BJ (cell line): ENCODE measurements around the gene RSF1. TPM values are rescaled to one million over a fixed set of nuclear protein-coding genes. Genes with fewer than 3 reads are reported as not detected.
"Not testable (repeated sequence)": the region's sequence is repeated elsewhere in the genome, so short reads cannot be mapped to it uniquely, and the experiment has no call there.

ENCODE experiments used
- CTCF ChIA-PET: fragments of 350-600 bp; formaldehyde crosslinking; extraction: SDS; loops from one replicate; lab custom pipeline; 2021; ENCODE audit warnings: antibody characterized with exemption, inconsistent platforms; lab: Yijun Ruan, JAX
- POLR2A ChIA-PET: fragments of 300-600 bp; sonication (Branson Sonifier 250); formaldehyde crosslinking; extraction: SDS; loops from one replicate; lab custom pipeline; 2021; ENCODE audit warnings: antibody characterized with exemption; lab: Charles Lee
- DNase-seq: peaks from one replicate; pipeline ENCODE4 v3.0.0-alpha.2; 2011; ENCODE audit warnings: low read depth
- H3K27me3 ChIP-seq: 2 replicates; pipeline ENCODE4 v1.6.0; 2011; ENCODE audit warnings: low read length; ENCODE audit not compliant: control insufficient read depth, insufficient read depth
- H3K36me3 ChIP-seq: 2 replicates; pipeline ENCODE4 v1.5.1; 2011; ENCODE audit warnings: low read length; ENCODE audit not compliant: control insufficient read depth, insufficient read depth
- H3K4me3 ChIP-seq: 2 replicates; pipeline ENCODE4 v1.5.1; 2011; ENCODE audit warnings: low read depth, mild to moderate bottlenecking, control low read depth, low read length
- polyA plus RNA-seq: library from polyadenylated mRNA; depleted of rRNA; stranded (reverse); fragments of >200 nt; gene quantifications from 2 replicates; pipeline ENCODE4 v1.2.3, GENCODE V29; 2011
- TF ChIP-seq, protein P1 (sequence below): IDR thresholded peaks from 2 replicates; pipeline ENCODE4 v1.5.1; 2011; ENCODE audit warnings: low read depth, mild to moderate bottlenecking, control low read depth, inconsistent platforms, low read length, moderate library complexity; ENCODE audit not compliant: insufficient read depth

Gene RSF1
- polyA plus RNA-seq, 1 experiment: 6.0 TPM

DNA sequence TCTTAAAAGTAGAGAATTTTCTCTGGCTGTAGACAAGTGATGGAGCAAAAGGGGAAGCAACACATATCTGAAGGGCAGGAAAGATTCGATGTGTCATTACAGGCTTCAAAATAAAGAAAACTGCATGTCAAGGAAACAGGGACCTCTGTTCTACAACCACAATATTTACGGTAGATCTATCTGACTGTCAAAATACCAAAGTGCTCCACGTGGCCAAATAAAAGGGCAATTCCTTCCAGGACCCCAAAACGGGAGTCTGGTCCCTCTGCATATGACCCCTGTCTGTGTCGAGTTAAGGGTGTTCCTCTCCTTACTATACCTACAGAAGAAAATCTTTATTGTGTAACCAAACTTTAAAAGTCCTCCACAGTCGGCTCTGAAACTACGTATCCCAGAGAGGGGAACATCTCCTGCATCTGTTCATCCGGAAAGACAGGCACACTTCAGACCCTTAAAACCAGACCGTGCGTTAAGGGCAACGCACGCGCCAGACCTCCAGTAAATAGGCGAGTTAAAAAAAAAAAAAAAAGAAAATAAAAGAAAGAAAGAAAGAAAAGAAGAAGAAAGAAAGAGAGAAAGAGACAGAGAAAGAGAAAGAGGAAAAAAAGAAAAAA, 183.7 kb downstream of the RSF1 start:
- CTCF ChIA-PET: no interaction called here

DNA sequence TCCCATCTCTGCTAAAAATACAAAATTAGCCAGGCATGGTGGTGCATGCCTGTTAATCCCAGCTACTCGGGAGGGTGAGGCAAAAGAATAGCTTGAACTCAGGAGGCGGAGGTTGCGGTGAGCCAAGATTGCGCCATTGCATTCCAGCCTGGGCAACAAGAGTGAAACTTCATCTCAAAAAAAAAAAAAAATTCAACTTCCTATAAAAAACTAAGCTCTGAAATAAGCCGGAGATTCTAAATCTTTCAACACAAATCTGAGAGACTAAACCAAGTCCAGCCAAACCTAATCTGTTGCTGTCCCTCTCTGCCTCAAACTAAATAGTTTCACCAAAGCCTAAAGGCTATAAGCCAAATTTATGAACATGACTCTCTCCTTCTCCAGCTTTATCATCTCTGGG, 186.6 kb downstream of the RSF1 start:
- POLR2A ChIA-PET, H3K4me3 ChIP-seq, H3K27me3 ChIP-seq, H3K36me3 ChIP-seq, DNase-seq: not testable (repeated sequence)
- CTCF ChIA-PET: interaction anchor here (1.5 to 1.8 kb wide), 2 partner anchors 15 to 26 kb away, joined by 5 to 6 read pairs; no protein-coding TSS in a partner anchor

More for the DNA sequence above, 183.7 kb downstream of the RSF1 start:
- no peaks in the 10 kb centered on the region for H3K36me3 ChIP-seq
- no peak for DNase-seq
- POLR2A ChIA-PET: no interaction called here
- peak overlapping the region; percentile 66 for H3K4me3 ChIP-seq
- TF ChIP-seq, protein P1, sequence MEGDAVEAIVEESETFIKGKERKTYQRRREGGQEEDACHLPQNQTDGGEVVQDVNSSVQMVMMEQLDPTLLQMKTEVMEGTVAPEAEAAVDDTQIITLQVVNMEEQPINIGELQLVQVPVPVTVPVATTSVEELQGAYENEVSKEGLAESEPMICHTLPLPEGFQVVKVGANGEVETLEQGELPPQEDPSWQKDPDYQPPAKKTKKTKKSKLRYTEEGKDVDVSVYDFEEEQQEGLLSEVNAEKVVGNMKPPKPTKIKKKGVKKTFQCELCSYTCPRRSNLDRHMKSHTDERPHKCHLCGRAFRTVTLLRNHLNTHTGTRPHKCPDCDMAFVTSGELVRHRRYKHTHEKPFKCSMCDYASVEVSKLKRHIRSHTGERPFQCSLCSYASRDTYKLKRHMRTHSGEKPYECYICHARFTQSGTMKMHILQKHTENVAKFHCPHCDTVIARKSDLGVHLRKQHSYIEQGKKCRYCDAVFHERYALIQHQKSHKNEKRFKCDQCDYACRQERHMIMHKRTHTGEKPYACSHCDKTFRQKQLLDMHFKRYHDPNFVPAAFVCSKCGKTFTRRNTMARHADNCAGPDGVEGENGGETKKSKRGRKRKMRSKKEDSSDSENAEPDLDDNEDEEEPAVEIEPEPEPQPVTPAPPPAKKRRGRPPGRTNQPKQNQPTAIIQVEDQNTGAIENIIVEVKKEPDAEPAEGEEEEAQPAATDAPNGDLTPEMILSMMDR: no peak
- no peaks in the 10 kb centered on the region for H3K27me3 ChIP-seq

DNA sequence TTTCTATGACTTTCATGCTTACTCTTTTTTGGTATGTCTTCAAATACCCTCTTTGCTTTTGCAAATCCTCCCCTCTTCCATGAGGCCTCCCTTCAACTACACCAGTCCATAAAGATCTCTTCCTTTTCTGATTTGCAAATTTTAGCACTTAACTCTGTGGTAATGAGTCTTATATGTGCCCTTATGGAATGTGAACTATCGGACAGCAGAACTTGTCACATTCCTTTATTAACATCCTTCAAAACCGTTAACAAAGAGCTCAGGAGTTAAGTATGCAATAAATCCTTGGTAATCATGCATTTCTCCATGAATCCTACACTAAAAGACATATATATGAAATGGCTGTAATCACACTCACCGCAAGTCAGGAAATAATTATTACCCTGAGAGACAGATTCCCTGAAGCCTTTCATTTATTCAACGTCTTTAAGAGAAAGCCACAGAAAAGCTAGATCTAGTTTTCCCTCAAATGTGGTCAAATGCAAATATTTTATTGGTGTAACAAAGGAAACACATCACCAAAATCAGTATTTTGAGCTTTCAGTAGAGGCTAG, 190.3 kb downstream of the RSF1 start:
- no peaks in the 10 kb centered on the region for H3K27me3 ChIP-seq
- H3K36me3 ChIP-seq: peaks cover 3% of the 10 kb centered on the region; the same call in 1 of the 2 replicates
- no peak for DNase-seq
- ChIA-PET CTCF (interaction anchor here (0.7 to 2.6 kb wide), 2 partner anchors 11 to 503 kb away, joined by 4 to 11 read pairs; no protein-coding TSS in a partner anchor), POLR2A (no interaction called here)
- TF ChIP-seq, protein P1: no peak
- no peak overlapping the region for H3K4me3 ChIP-seq

DNA sequence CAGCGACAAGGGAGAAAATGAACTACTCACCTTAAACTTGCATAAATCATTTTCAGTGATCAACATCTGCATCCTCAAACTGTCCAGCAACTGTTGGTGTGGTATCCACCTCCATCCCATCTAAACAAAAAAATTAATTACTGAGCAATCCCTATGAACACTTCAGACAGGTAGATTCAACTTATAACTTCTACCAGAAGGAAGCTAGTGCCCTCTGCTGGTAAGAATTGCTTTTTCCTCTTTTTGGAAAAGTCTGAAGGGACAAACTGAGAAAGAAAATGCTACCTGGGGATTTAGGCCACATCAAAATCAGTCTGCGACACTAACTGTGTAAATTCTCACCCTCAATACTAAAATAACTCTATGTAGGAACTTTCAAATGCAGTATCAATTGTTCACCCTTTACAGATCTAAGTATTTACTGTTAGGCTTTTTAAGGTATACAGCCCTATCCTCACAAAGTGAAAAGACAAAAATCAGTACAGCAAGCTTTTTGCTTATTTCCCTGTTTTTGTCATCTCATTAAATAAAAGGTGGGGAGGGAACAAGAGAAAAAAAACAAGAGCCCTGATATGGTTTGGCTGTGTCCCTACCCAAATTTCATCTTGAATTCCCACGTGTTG, 200.8 kb downstream of the RSF1 start:
- TF ChIP-seq, protein P1: peak; percentile 75
- ChIA-PET CTCF (interaction anchor here (0.7 to 3.4 kb wide), 23 partner anchors 10 to 525 kb away, joined by 3 to 48 read pairs (median 5); partner anchors contain the start of genes AQP11 and MYO7A), POLR2A (no interaction called here)
- Histone ChIP-seq H3K27me3 (no peaks in the 10 kb centered on the region), H3K4me3 (no peak overlapping the region), H3K36me3 (peaks cover 3% of the 10 kb centered on the region; the same call in 1 of the 2 replicates)
- no peak for DNase-seq

DNA sequence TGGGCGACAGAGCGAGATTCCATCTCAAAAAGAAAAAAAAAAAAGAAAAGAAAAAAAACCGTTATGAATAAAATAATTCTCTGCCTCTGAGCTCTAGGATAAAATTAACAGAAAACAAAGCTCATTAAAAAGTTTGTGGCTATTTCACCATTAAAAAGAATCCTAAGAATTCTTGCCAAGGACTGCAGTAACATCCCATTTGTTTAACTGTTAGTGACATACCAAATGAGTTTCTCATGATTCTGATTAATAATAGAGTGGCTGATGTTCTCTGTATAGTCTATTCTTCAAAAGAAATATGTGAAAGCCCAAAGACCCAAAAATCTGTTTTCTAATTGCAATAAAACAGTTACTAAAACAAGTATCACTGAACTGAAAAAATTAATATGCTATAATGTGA, 202.6 kb downstream of the RSF1 start:
- H3K4me3 ChIP-seq: no peak overlapping the region
- ChIA-PET CTCF (interaction anchor here (0.7 to 3.4 kb wide), 7 partner anchors 8 to 491 kb away, joined by 3 to 48 read pairs (median 9); partner anchors contain the start of gene MYO7A), POLR2A (no interaction called here)
- peaks cover 3% of the 10 kb centered on the region; the same call in 1 of the 2 replicates for H3K36me3 ChIP-seq
- DNase-seq: no peak
- TF ChIP-seq, protein P1: no peak
- no peaks in the 10 kb centered on the region for H3K27me3 ChIP-seq
